NCI-H82 (cell line): Measurements from ENCODE around the gene TESPA1.
"Not testable (repeated sequence)": the region's sequence is repeated elsewhere in the genome, so short reads cannot be mapped to it uniquely, and the experiment has no call there.

Experiments
- DNase-seq: peaks from one replicate; lab custom pipeline; 2025; lab: John Stamatoyannopoulos, UW

TESPA1 gene

GRCh38 chr12:54984658-54985376, at the start of gene TESPA1:
Gene TESPA1, minus strand, starts transcription at chr12:54984762. Its CDS starts 10,200 bp downstream, at chr12:54974562.
- DNase-seq = no peak

- DNase-seq = peak; percentile 81
Measured at GRCh38 chr12:55034218-55034617, 49.7 kb upstream of the TESPA1 start.

- no peak for DNase-seq
Measured at GRCh38 chr12:55025508-55025907, 40.9 kb upstream of the TESPA1 start.

DNA sequence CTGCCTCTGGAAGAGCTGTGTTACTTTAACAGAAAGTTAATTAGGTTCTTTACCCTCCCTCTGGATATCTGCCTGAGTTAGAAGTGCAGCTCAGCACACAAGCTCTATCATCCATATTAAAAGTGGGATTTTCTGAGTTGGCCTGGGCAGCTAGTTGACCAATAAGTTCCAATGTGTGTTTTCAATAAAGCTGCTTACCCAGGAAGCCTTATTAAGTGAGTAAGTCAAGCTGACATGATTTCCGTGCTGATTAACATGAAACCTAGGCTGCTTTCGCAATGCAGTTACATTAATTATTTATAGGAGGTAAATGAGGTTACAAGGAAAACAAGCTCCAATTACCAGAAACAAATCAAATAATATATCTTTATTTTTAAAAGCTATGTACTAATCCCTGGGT, 40.0 kb upstream of the TESPA1 start:
- DNase-seq = peak; percentile 41

GRCh38 chr12:55019784-55020183, 35.2 kb upstream of the TESPA1 start, which contains the start of gene NEUROD4:
Gene NEUROD4, plus strand, starts transcription at chr12:55019974. Its CDS starts 6,466 bp downstream, at chr12:55026440.
- DNase-seq = peak; percentile 84

- DNase-seq = peak; percentile 99
Measured at GRCh38 chr12:55017416-55017925, 32.9 kb upstream of the TESPA1 start.

GRCh38 chr12:55008944-55009585, 24.5 kb upstream of the TESPA1 start:
- DNase-seq = peak; percentile 91

DNA sequence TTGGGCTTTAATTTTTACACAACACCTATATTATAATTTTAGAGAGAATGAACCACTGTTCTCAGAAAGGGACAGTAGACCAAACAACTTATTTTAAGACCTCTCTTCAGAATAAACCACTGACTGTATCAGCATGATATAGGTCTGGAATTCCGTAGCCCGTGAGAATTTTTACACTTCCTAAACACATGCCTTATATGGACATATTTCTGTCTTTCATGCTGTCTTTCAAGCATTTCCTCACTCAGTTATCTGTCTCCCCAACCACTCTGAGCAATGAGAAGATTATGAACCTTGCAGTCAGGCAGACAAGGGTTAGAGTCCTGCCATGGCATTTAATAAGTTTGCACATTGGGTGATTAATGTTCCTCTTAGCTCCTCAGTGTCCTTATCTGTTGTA, 17.8 kb upstream of the TESPA1 start:
- no peak for DNase-seq

DNA sequence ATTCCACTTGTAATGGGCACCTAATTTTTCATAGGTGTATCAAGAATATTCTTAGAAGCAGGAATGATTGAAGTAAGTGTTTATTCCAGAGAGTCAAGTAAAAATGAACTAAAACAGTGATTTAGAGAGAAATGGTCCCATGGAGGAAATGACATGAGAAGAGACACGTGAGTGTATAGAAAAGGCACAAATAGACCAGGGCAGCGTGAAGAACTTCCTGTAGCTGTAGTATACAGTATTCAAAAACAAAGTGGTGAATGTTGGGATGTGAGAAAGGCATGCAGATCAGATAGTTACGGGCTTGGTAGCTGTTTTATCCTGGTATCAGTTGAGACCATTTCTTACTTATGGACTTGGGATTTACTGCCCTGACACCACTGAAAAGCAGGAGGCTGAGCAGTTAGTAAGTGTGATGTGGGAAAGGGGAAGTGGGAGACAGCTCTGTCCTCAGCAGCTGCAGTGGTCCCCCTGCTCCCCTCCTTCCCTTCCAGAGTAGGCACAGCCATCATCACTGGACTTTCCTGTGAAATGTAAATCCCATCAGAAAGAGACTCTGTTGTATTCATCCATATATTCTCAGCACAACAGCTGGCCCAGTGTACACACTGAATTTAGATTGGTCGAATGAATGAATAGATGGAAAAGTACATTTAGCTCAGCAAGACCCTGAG, 16.8 kb upstream of the TESPA1 start:
- DNase-seq = no peak

- DNase-seq = no peak
Measured at GRCh38 chr12:54998958-54999510, 14.5 kb upstream of the TESPA1 start.

- DNase-seq = peak; percentile 72
Measured at GRCh38 chr12:54997929-54998522, 13.5 kb upstream of the TESPA1 start.

DNA sequence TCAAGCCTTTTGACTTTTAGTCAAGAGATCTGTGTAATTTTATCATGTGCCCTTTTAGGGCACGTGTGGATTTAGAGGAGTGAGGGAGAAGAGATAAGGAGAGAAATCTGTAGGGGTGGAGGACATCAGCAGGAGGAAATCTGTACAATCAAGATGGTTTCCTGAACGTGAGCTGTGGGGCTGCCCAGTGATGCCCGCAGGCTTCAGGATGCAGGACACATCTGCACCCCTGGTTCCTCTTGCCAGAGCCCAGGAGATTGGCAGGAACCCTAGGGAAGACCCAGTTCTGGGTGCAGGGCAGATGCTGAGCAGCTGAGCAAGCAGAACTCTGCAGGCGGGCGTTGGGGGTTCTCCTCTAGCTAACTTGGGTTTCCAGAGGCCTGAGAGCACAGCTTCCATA, 11.6 kb upstream of the TESPA1 start:
- no peak for DNase-seq

- DNase-seq = peak; percentile 96
Measured at GRCh38 chr12:54993181-54993835, 8.7 kb upstream of the TESPA1 start.

GRCh38 chr12:54991991-54992375, 7.4 kb upstream of the TESPA1 start:
- no peak for DNase-seq

GRCh38 chr12:54991161-54991990, 6.8 kb upstream of the TESPA1 start:
- no peak for DNase-seq

DNA sequence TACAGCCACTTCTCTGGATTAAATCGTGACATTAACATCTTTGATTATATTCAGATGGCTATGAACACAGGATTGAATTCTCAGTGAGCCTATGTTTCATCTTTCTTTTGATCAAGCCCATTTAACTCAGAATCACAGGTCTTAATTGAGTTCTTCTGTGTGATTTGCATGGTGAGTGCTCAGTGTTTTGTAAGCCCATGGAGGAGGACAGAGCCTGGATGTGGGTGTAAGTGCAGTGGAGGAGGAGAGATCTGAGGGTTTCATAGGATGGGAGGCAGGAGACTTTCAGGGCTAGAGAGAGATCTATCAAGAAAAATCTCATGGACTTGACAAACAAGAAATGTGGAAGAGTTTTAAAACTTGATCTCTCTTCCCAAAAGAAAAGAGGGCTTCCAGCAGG, 5.3 kb upstream of the TESPA1 start:
- DNase-seq = no peak

DNA sequence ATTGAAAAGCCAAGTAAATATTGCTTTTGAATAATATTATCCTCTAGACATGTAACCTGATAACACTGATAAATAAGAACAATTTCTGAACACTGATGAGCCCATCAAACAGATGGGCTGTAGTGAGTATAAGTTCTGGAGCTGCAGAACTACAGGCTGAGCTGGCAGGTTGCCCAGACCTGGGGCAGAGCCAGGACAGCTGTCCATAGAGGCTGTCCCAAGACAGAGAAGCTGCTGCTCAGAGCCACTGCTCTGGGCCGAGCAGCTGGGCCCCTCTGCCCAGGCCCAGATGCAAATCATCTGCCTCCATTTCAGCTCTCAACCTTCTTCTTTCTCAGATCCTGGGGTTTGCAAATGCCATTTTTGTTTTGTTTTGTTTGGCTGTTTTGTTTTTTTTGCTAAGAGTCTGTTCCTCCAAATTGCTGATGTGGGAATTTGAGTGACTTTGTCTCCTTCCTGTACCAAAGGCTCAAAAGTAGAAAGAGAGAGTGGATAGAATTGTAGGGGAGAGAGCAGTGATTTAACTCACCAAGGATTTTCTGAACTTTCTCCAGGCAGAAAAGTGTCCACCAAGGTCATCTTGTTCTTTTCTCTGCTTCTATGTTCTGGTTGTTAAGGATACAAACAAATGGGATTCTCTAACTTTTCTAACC, 4.0 kb upstream of the TESPA1 start:
- peak; percentile 91 for DNase-seq

GRCh38 chr12:54987611-54988231, 3.2 kb upstream of the TESPA1 start:
- no peak for DNase-seq

- DNase-seq = not testable (repeated sequence)
Measured at GRCh38 chr12:54986773-54987172, 2.2 kb upstream of the TESPA1 start.
